ENCODE measurements around the gene RHBDF2.
A peak's percentile ranks its signal among the peaks of the same experiment; 100 is the strongest.

The RHBDF2 gene

GRCh38 chr17:76501018-76501826 lies at the start of gene RHBDF2:
RHBDF2 (minus strand) TSS chr17:76501423; CDS start chr17:76481524, 19,899 bp downstream.
- peak; percentile 95 for DNase-seq (ENCODE audit: low spot score)

- no peak for DNase-seq (ENCODE audit: low spot score)
Measured at GRCh38 chr17:76549539-76549938, 48.3 kb upstream of the RHBDF2 start.

DNA sequence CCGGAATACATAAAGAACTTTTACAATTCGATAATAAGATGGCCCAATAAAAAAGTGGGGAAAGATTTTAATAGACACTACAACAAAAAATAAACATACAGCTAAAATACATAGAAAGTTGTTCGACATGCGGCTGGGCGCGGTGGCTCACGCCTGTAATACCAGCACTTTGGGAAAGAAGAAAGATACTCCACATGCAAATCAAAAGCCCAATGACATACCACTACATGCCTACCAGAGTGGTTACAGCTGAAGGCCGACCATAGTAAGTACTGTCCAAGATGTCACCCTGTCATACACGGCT lies 47.9 kb upstream of the RHBDF2 start:
- no peak for DNase-seq (ENCODE audit: low spot score)

DNA sequence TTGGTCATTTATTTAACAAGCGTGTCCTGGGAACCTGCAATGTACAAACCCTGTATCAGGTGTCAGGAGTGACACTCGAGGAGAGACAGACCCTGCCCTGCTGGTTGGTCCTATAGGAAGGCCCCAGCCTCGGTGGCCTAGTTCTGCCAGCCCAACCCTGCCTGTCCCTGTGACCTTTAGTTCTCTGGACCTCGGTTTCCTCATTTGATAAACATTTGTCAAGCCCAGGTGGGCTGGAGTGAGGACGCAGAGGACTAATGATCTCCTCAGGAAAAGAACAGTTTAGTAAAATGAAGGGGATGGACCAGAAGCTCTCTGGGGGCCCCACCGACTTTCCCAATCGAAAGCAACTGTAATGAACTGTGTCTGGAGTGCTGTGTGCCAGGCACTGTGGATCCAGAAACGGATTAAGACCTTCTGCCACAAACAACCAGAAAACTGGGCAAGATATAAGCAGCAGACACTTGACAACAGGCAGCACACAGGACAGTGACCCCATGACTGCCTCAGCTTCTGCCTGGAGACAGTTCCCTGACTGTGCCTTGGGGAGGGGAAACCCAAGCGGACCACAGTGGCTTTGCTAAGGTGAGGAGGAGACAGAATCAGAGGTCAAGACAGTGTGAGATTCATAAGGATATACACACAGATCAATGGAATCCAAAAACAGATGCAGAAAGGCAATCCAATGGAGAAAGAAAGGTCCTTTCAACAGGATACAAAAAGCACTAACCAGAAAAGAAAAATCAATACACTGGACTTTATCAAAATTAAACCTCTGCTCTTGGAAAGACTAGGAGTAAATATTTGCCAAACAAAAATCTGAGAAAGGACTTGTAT lies 47.4 kb upstream of the RHBDF2 start:
- DNase-seq (ENCODE audit: low spot score), result no peak

DNA sequence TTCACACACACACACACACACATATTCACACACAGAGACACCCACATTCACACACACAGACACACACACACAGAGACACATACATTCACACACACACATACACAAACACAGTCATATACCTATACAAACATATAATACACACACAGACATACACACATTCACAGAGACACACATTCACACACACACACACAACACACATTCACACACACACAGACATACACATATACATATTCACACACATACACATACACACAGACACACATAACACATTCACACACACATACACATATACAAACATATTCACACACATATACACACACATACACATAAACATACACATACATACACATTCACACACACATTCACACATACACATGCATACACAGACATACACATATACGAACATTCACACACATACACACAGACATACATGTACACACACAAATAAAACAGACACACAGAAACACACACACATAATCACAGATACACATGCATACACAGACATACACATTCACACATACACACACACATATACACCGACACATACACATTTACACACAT lies 46.5 kb upstream of the RHBDF2 start:
- no peak for DNase-seq (ENCODE audit: low spot score)

GRCh38 chr17:76547183-76547641 lies 46.0 kb upstream of the RHBDF2 start:
- DNase-seq (ENCODE audit: low spot score), result peak; percentile 58

DNA sequence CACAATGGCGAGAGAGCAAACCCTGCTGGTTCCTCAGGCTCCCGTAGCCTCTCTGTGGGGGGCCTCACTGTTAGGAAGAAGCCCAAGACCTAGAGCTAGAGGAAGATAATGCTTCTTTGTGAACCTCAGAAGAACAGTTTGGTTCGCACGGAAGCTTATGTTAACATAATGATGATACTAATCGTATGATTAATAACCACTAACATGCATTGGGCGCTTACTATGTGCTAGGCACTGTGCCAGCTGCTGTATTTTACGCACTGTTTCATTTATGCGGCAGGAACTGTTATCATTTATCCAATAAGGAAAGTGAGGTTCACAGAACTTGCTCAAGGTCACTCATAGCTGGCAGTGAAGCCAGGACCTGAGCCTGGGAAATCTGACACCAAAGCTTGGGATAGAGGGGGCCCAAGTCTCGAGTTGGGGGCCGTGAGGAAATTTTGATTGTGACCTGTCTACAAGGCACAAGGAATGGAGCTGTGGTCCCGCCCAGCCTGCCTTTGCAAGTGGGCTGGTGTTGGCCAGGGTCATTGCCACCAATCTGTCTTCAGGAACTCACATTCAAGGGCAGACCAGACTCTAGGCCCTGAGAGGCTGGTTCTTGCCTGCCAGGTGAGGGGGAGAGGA lies 45.4 kb upstream of the RHBDF2 start:
- no peak for DNase-seq (ENCODE audit: low spot score)

DNA sequence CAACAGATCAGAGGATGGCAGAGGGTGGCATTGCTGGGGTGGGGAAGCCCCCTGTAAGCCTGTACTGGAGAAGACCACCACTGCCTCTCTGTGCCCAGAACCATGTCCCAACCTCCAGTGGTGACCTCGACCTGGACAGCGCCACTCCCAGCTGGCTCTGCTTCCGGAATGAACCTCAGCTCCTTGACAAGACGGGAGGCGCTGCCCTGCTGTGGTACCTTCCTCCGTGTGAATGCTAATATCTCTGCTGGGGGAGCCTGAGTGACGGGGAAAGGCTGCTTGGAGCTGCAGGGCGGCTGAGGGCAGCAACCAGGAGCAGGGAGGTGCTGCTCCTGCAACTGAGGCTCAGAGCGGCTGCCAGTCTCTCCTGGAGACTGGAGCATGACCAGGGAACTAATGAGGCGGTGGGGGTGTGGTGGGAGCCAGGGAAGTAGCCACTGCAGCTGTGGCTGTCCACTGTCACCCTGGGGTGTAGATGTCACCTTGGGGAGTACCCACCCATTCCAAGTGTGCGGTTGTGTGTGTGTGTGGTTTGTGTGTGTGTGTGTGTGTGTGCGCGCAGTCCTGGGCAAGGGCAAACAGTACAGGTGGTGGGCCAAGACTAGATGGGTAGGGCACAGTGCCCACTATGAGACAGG lies 44.8 kb upstream of the RHBDF2 start:
- DNase-seq (ENCODE audit: low spot score), result no peak

GRCh38 chr17:76544546-76545365 lies 43.5 kb upstream of the RHBDF2 start:
- DNase-seq (ENCODE audit: low spot score), result no peak

GRCh38 chr17:76543826-76544545 lies 42.8 kb upstream of the RHBDF2 start:
- DNase-seq (ENCODE audit: low spot score), result no peak

DNA sequence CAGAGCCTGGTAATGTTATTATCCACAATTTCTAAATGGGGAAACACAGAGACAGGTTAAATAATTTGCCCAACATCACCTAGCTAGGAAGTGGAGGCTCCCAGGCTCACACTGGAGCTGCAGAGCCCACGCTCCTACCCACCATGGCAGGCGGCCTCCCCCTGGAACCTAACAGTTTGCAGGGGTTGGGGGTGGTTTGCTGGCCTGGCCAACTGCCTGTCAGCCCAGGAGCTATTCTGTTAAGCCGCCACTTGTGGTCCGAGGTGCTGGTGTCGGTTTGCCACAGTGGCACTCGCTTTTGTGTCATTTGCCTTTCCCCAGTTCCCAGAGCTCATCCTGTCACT lies 42.2 kb upstream of the RHBDF2 start:
- DNase-seq (ENCODE audit: low spot score), result no peak

DNA sequence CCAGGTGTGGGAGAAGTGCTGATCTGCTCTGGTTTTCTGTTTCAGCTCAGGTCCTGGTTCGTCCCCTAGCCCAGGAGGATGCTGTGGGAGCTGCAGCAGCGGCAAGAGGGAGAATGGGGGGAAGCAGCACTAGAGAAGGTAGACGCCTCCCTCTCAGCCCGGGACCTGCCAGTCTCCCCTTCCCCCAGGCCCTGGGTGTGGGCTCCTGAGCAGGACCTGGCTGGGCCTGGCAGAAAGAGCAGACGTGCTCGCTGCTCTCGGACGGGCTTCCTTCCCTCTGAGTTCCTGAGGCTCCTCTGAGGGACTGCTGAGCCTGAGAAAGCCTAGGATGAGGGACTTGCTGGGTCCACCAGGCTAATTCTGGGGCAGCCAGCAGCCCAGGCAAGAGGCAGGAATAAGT lies 41.8 kb upstream of the RHBDF2 start:
- no peak for DNase-seq (ENCODE audit: low spot score)

GRCh38 chr17:76542566-76542971 lies 41.3 kb upstream of the RHBDF2 start:
- DNase-seq (ENCODE audit: low spot score), result no peak

DNA sequence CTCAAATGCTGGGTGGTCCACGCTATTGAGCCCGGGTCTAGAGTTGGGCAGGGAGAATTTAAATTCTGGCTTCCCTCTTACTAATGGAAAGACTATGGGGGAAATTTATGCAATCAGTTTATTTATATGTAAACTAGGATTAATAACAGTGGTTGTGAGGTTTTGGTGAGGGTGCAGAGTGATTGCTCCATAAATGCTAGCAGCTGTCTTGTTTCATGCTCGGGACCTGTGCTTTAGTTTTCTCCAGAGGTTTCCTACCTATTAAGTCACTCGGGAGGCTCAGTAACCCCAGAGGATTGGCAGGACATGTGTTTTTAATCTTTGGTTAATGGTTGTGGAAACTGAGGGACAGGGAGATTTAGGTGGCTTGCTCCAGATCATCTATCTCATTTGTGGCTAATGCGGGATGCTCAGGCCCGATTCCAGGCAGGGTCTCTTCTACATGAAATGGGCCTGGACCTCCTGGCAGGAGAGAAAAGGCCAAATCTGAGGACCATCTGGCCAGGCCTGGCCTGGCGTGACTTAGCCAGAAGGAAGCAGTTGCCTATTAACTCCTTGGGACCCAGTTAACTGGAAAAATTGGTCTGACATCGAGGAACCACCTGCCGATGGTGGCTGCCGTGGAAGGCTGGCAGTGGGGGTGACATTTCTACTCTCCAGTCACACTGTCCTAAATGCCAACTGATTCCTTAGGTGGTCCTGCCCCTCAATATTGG lies 40.7 kb upstream of the RHBDF2 start:
- DNase-seq (ENCODE audit: low spot score), result no peak

- DNase-seq (ENCODE audit: low spot score), result no peak
Measured at GRCh38 chr17:76540381-76541300, 39.4 kb upstream of the RHBDF2 start.

DNA sequence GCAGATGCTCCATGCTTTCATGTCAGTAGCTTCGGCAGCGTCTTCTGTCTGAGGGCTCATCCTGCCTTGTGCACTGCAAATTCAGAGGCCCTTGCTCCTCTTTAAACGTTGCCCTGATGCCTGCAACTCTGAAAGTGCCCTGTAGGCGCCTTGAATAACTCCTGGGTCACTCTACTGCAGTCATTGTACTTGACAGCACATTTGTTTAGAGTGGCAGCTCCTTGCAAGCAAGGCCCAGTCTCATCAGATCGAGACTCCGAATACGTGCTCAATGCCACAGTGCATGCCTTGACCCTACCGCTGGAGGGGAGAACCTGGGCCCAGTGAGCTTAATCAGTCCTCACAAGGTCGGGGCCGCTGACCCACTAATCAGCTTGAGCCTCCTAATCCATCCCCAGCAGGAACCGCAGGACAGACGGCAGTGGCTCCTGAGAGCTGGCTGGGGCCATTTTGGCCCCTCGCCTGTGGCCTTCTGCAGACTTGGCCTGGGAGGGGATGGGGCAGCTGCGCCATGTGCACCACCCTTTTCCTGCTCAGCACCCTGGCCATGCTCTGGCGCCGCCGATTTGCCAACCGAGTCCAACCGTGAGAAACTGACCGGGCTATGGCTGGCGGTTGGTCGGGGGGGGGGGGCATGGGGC lies 38.5 kb upstream of the RHBDF2 start, which contains the start of gene PRCD:
Gene PRCD (plus strand): TSS at position 414 of the 641 bp plus-strand sequence. CDS start 98 bp downstream, at position 512.
- DNase-seq (ENCODE audit: low spot score), result no peak

DNA sequence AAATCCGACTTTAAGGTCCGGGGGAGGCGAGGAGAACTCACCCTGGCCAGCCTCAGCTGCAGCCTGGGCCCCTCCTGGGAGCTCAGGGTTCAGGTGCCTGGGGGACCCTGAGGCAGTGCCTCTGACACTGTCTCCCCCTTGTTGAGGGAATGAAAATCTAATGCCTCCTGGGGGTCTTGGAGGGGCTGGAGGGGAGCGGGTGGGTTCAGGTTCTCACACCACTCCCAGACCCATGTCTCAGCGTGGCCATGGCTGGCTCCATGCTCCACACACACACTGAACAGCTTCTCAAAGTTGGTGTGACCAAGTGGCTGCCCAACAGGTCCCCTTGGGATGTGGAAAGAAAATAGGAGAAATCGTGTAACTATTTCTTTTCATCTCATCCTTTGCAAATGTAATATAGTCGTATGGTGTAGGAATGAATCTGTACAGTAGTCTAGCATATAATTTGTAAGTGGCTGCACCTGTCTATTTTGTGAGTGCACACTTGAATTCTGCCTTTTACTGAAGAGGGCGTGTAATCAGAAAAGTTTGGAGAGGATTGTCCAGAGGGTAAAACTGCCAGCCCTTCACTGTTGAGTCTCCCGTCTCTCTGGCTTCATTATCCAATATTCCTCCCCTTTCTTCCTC lies 37.8 kb upstream of the RHBDF2 start:
- DNase-seq (ENCODE audit: low spot score), result no peak
